Esophagus (tissue), 2 donors: ENCODE data around the gene OR10P1. TPM values are rescaled to one million over a fixed set of nuclear protein-coding genes. Genes with fewer than 3 reads are reported as not detected.
"Not testable (repeated sequence)": the region's sequence is repeated elsewhere in the genome, so short reads cannot be mapped to it uniquely, and the experiment has no call there.

ENCODE experiments used
- H3K27ac ChIP-seq, 2 donors: one replicate each; pipeline ENCODE4 v1.5.1; 2013; ENCODE audit warnings: low read depth in 2 of 2, mild to moderate bottlenecking in 2 of 2, inconsistent platforms in 1 of 2, low read length in 1 of 2, moderate library complexity in 1 of 2
- H3K27me3 ChIP-seq, 2 donors: one replicate each; pipeline ENCODE4 v1.6.1; 2013; ENCODE audit warnings: low read length in 2 of 2, control low read depth in 1 of 2, mild to moderate bottlenecking in 1 of 2; ENCODE audit not compliant: insufficient read depth in 2 of 2, control insufficient read depth in 1 of 2
- H3K36me3 ChIP-seq, 2 donors: one replicate each; pipeline ENCODE4 v1.6.1; 2013; ENCODE audit warnings: low read length in 1 of 2; ENCODE audit not compliant: control insufficient read depth in 2 of 2, insufficient read depth in 2 of 2
- H3K4me1 ChIP-seq, 2 donors: one replicate each; pipeline ENCODE4 v1.6.1; 2013; ENCODE audit warnings: low read length in 1 of 2; ENCODE audit not compliant: control insufficient read depth in 2 of 2, insufficient read depth in 2 of 2
- H3K4me3 ChIP-seq, 2 donors: one replicate each; pipeline ENCODE4 v1.5.1; 2013; ENCODE audit warnings: low read length in 2 of 2, mild to moderate bottlenecking in 2 of 2, low read depth in 1 of 2, moderate library complexity in 1 of 2
- H3K9me3 ChIP-seq, 2 donors: one replicate each; pipeline ENCODE4 v1.6.1; 2013; ENCODE audit warnings: mild to moderate bottlenecking in 2 of 2, low read depth in 1 of 2, low read length in 1 of 2, moderate library complexity in 1 of 2; ENCODE audit not compliant: control insufficient read depth in 2 of 2, insufficient read depth in 1 of 2
- WGBS, 2 donors: extraction: QIAGEN DNeasy Blood & Tissue Kit; methylation state at CpG; one replicate each; pipeline ENCODE4 v1.1.7; 2013; 5-methylcytosine and 5-hydroxymethylcytosine counted together
- polyA plus RNA-seq, 2 donors: library from polyadenylated mRNA; stranded (reverse); fragments of 200-250 nt; gene quantifications; one replicate each; pipeline ENCODE4 v1.2.3, GENCODE V29; 2013
- donor health status: healthy with polysubstance abuse.
- donor health status: Bipolar disorder and iron deficiency.

OR10P1 gene
- polyA plus RNA-seq, 2 donors: not detected

GRCh38 chr12:55647027-55647426, 10.3 kb downstream of the OR10P1 start:
- Histone ChIP-seq H3K27ac (no peak overlapping the region), H3K36me3 (no peaks in the 10 kb centered on the region), H3K4me3 (no peak overlapping the region), H3K4me1 (no peaks in the 10 kb centered on the region), H3K9me3 (no peaks in the 10 kb centered on the region), H3K27me3 (no peaks in the 10 kb centered on the region)
- 90 to 96% methylated on average over 5 of the region's 5 CpGs for WGBS, 2 donors

- not testable (repeated sequence) for H3K4me3 ChIP-seq, H3K27me3 ChIP-seq, H3K27ac ChIP-seq, H3K9me3 ChIP-seq, H3K36me3 ChIP-seq, H3K4me1 ChIP-seq
- 59 to 61% methylated on average over 4 of the region's 4 CpGs for WGBS, 2 donors
Measured at GRCh38 chr12:55650620-55651298, 14.1 kb downstream of the OR10P1 start.

GRCh38 chr12:55651299-55651683, 14.6 kb downstream of the OR10P1 start:
- no peak overlapping the region for H3K27ac ChIP-seq
- no peak overlapping the region for H3K4me3 ChIP-seq
- H3K9me3 ChIP-seq: no peaks in the 10 kb centered on the region
- H3K4me1 ChIP-seq: no peaks in the 10 kb centered on the region
- H3K27me3 ChIP-seq: no peaks in the 10 kb centered on the region
- no peaks in the 10 kb centered on the region for H3K36me3 ChIP-seq
- WGBS, 2 donors: 50 to 55% methylated on average over 5 of the region's 5 CpGs

GRCh38 chr12:55652352-55652751, 15.7 kb downstream of the OR10P1 start:
- WGBS, 2 donors: 71 to 89% methylated on average over 3 of the region's 3 CpGs
- H3K9me3 ChIP-seq: no peaks in the 10 kb centered on the region
- H3K27me3 ChIP-seq: no peaks in the 10 kb centered on the region
- H3K4me3 ChIP-seq: no peak overlapping the region
- H3K36me3 ChIP-seq: no peaks in the 10 kb centered on the region
- no peak overlapping the region for H3K27ac ChIP-seq
- no peaks in the 10 kb centered on the region for H3K4me1 ChIP-seq

- WGBS, 2 donors: 64 to 67% methylated on average over 3 of the region's 3 CpGs
- Histone ChIP-seq H3K27ac (no peak overlapping the region), H3K9me3 (no peaks in the 10 kb centered on the region)
Measured at GRCh38 chr12:55653031-55653430, 16.3 kb downstream of the OR10P1 start.

GRCh38 chr12:55654511-55655214, 18.0 kb downstream of the OR10P1 start:
- WGBS, 2 donors: 85 to 92% methylated on average over 17 of the region's 17 CpGs
- H3K27ac ChIP-seq: no peak overlapping the region
- H3K36me3 ChIP-seq: no peaks in the 10 kb centered on the region
- H3K27me3 ChIP-seq: no peaks in the 10 kb centered on the region
- H3K4me1 ChIP-seq: no peaks in the 10 kb centered on the region
- no peaks in the 10 kb centered on the region for H3K9me3 ChIP-seq
- H3K4me3 ChIP-seq: no peak overlapping the region

More at GRCh38 chr12:55653031-55653430, 16.3 kb downstream of the OR10P1 start:
- no peak overlapping the region for H3K4me3 ChIP-seq
- H3K4me1 ChIP-seq: no peaks in the 10 kb centered on the region
- H3K36me3 ChIP-seq: no peaks in the 10 kb centered on the region
- no peaks in the 10 kb centered on the region for H3K27me3 ChIP-seq

GRCh38 chr12:55657212-55657611, 20.5 kb downstream of the OR10P1 start:
- Histone ChIP-seq H3K4me3 (no peak overlapping the region), H3K4me1 (no peaks in the 10 kb centered on the region), H3K36me3 (no peaks in the 10 kb centered on the region), H3K9me3 (no peaks in the 10 kb centered on the region), H3K27me3 (no peaks in the 10 kb centered on the region), H3K27ac (no peak overlapping the region)
- WGBS, 2 donors: 59 to 82% methylated on average over 4 of the region's 4 CpGs

- no peaks in the 10 kb centered on the region for H3K27me3 ChIP-seq
- no peaks in the 10 kb centered on the region for H3K36me3 ChIP-seq
- 72 to 83% methylated on average over 6 of the region's 6 CpGs for WGBS, 2 donors
- no peaks in the 10 kb centered on the region for H3K9me3 ChIP-seq
- H3K4me1 ChIP-seq: no peaks in the 10 kb centered on the region
- H3K4me3 ChIP-seq: no peak overlapping the region
- no peak overlapping the region for H3K27ac ChIP-seq
Measured at GRCh38 chr12:55658212-55658611, 21.5 kb downstream of the OR10P1 start.

- H3K27me3 ChIP-seq: no peaks in the 10 kb centered on the region
- H3K36me3 ChIP-seq: no peaks in the 10 kb centered on the region
- no peaks in the 10 kb centered on the region for H3K4me1 ChIP-seq
- H3K4me3 ChIP-seq: no peak overlapping the region
- no peak overlapping the region for H3K27ac ChIP-seq
- no peaks in the 10 kb centered on the region for H3K9me3 ChIP-seq
- WGBS, 2 donors: 75 to 79% methylated on average over 3 of the region's 3 CpGs
Measured at GRCh38 chr12:55658635-55659391, 22.1 kb downstream of the OR10P1 start.
